Peyer's patch (tissue), 4 donors: ENCODE results near the gene CTXN3.

ENCODE experiments used
- POLR2A ChIP-seq, 2 donors: fragments of 450-650 bp; IDR thresholded peaks; one replicate each; pipeline ENCODE4 v1.5.1; 2017; ENCODE audit warnings: antibody characterized with exemption in 2 of 2, mild to moderate bottlenecking in 2 of 2, moderate library complexity in 2 of 2
- TF ChIP-seq, protein P1 (sequence below), 6 experiments: fragments of 450-650 bp in 4 of 6; fragments of 200-600 bp in 2 of 6; sonication (generic) in 1 of 6; IDR thresholded peaks; one replicate each; pipeline ENCODE4 v1.5.1; 2017 to 2019; ENCODE audit warnings: antibody characterized with exemption in 6 of 6, mild to moderate bottlenecking in 3 of 6, moderate library complexity in 1 of 6

DNA sequence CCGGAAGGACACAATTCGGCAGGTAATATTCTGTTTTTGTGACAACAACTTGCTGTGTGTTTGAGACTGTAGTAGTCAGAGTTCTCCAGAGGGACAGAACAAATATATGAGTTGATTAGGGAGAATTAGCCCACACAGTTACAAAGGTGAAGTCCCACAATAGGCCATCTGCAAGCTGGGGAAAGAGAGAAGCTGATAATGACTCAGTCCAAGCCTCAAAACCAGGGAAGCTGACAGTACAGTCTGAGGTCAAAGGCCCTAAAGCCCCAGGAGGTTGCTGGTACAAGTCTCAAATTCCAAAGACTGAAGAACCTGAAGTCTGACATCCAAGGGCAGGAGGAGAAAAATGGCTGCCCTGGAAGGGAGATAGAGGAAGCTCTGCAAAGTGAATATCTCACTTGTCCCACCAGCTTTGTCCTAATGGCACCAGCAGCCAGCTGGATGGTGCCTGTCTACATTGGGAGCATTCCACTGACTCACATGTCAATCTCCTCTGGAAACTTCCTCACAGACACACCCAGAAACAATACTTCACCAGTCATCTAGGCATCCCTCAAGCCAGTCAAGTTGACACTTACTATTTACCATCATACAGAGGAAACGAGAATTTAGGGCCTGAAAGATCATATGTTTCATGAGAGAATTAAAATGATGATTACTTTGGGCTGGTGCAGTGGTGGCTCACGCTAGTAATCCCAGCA is 36.3 kb upstream of the CTXN3 start:
- TF ChIP-seq, protein P1, sequence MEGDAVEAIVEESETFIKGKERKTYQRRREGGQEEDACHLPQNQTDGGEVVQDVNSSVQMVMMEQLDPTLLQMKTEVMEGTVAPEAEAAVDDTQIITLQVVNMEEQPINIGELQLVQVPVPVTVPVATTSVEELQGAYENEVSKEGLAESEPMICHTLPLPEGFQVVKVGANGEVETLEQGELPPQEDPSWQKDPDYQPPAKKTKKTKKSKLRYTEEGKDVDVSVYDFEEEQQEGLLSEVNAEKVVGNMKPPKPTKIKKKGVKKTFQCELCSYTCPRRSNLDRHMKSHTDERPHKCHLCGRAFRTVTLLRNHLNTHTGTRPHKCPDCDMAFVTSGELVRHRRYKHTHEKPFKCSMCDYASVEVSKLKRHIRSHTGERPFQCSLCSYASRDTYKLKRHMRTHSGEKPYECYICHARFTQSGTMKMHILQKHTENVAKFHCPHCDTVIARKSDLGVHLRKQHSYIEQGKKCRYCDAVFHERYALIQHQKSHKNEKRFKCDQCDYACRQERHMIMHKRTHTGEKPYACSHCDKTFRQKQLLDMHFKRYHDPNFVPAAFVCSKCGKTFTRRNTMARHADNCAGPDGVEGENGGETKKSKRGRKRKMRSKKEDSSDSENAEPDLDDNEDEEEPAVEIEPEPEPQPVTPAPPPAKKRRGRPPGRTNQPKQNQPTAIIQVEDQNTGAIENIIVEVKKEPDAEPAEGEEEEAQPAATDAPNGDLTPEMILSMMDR (IDR thresholded peaks at IDR 0.05) = no peak
- TF ChIP-seq POLR2A (IDR thresholded peaks at IDR 0.05) = no peak
